Heart left ventricle (tissue), 13 donors: Measurements from ENCODE around the gene EPS8.

Source experiments
- CTCF ChIP-seq, 12 donors: fragments of 200-600 bp; sonication (generic) in 4 of 12; IDR thresholded peaks; one replicate each; pipeline versions ENCODE4 v1.5.0 to v1.8.0; 2018 to 2022; ENCODE audit warnings: antibody characterized with exemption in 12 of 12, mild to moderate bottlenecking in 5 of 12
- POLR2A ChIP-seq, 2 donors: fragments of 450-650 bp; IDR thresholded peaks; one replicate each; pipeline ENCODE4 v1.6.1; 2017; ENCODE audit warnings: antibody characterized with exemption in 2 of 2, mild to moderate bottlenecking in 2 of 2, moderate library complexity in 2 of 2
- donor health status: ischemic (EF 13 %, LVEDD 7.1; RV severe dilation, severe dysfunction).
- donor health status: DM: no; HTN: yes; CAD: no.
- donor health status: DM: no; HTN: no; CAD: no.
- donor health status: ischemic (EF 25% LVEDD 6.9; RV normal size, moderate dysfunction).
- donor health status: ischemic (EF 25% LVEDD 5.7; RV mildly dilated, moderate dysfunction).
- donor health status: ischemic (EF 35%, LVEDD 5.7; RV mildly dilated, moderate dysfunction).
- donor health status: nonischemic (EF 11% LVEDD 7.7; RV severe dilation, severe dysfunction).
- donor health status: DM: yes; HTN: yes; CAD: no.
- donor health status: PGD.
- donor health status: ischemic (EF 29% LVEDD 5.4; RV normal size, mild dysfunction).
- donor health status: nonischemic (EF 23%, LVEDD 6.1; RV moderate dilation, normal function).

DNA sequence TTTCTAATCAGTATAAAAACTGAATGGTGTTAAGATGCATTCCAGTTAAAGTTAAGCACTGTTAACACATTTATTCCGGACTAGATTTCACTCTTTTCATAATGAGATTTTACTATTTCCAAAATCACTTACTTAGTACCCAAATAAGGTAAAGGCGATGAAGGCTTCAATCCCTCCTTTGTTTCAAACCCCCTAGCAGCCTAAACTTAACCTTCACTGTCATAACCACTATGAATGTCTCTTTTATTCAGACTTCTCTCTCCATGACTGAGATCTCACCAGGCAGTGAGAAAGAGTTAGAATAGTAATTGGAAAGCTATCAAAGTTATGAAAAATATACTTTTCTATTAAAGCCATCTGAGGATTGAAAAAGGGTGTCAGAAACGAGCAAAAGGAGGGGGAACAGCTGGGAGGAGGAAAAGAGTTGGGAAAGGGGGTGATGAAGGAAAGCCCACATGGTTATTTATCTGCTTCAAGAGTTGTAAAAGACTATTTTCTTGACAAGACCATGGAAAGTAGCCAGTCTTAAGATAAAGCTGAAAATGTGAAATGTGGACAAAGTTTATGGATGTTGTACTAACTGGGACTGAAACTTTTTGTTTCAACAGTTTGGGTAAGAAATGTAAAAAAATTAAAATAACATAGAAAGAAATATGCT is 11.7 kb downstream of the EPS8 start:
- TF ChIP-seq POLR2A (IDR thresholded peaks at IDR 0.05) (no peak), CTCF (IDR thresholded peaks at IDR 0.05) (no peak)
